ENCODE results near the gene CYP4F12.

CYP4F12 gene

GRCh38 chr19:15715642-15716041 lies 42.8 kb downstream of the CYP4F12 start:
- no peak for DNase-seq

GRCh38 chr19:15717809-15718208 lies 44.9 kb downstream of the CYP4F12 start:
- DNase-seq, result no peak

DNA sequence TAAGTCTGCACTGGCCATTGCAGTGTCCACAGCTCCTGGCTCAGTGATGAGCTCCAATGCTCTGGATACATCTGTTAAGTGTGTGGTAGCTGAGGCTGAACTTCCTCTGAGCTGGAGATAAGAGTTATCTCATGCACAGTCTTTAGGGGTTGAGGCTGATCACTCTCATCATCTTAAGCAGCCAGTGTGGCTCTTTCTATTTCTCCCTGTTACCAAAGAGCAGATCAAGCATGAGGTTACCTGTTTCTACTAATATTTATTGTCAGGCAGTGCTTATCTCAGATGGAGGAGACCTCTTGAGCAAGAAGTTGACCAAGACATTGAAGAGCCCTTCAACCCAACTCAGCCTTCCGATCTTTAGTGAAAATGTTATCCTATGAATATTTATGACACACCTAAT lies 48.4 kb downstream of the CYP4F12 start:
- no peak for DNase-seq

DNA sequence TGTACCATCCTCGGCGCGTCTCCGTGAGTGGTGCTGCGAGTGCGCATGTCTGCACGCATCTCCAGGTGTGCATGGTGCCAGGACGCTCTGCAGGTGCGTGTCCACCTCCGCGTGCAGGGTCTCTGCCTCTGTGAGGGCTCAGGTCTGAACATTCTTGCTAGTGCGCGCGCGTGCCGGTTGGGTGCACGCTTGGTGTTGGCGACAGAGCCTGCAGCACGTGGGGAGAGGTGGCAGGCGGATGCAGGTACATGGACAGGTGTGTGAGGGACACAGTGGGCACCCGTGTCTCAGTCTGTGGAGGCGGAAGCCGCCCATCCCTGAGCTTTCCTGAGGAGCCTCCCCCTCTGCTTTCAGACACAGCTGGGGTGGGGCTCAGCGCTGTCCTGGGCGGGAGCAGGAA lies 50.1 kb downstream of the CYP4F12 start:
- DNase-seq, result no peak

DNA sequence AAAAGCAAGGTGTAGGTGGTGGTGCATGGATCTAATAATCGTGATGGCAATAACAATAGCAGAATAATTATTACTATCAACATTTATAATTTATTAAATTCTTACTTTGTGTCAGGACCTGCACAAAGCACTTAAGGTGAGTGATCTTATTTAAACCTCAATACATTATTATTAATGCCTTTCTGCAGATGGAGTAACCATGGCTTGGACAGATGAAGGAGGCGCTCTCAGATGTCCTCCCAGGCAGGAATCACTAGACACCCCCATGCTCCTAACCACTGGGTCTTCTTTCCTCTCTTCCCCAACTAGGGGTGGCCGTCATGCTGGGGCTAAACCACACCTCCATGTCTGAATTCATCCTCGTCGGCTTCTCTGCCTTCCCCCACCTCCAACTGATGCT lies 54.8 kb downstream of the CYP4F12 start, which contains the start of gene OR10H2:
Gene OR10H2 (plus strand): TSS at position 301 of the 400 bp plus-strand sequence. CDS start 20 bp downstream, at position 321.
- DNase-seq, result no peak

- no peak for DNase-seq
Observed at GRCh38 chr19:15730538-15730937, 57.7 kb downstream of the CYP4F12 start.

DNA sequence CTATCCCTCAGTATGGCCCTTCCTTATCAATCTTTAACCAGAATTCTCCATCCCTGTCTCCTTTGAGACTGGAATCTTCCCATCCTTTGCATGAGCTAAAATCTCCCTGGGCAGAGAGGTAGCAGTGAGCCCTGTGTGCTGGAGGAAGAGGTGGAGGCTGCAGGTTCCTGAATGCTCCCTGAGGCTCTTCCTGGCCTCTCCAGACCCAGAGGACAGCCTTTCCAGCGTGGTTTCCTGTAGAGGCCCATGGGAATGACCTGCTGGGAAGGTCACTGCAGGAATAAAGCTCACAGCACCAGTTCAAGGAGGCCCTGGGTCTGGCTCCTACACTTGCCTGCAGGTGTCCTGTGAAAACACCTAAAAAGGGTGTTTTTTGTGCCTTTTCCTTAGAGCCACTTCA lies 59.5 kb downstream of the CYP4F12 start:
- no peak for DNase-seq

GRCh38 chr19:15733895-15734294 lies 61.0 kb downstream of the CYP4F12 start:
- no peak for DNase-seq

DNA sequence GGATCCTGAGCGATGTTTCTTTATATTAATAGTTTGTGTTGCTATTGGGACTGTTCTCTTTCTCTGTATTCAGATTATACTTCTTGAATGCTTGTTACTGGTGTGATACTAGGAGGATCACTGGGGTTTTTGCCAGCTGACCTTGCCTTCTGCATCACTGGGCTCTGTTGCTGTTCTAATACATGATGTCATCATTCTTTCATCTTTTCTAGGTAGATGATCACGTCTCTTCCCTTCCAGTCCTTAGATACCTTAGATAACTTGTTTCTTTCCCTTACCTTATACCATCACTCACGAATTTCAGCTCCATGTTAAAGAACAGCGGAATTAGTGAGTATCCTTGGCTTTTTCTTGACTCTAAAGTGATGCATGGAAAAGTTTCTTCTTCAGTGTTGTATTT lies 64.8 kb downstream of the CYP4F12 start, which contains the start of gene OR10H3:
Gene OR10H3 (plus strand): TSS at position 264 of the 400 bp plus-strand sequence. CDS start 3,408 bp downstream, outside the sequence.
- DNase-seq, result no peak

- no peak for DNase-seq
Observed at GRCh38 chr19:15740785-15741184, 67.9 kb downstream of the CYP4F12 start.
